Fibroblast of lung (primary cell): Measurements from ENCODE around the gene TUT7. TPM values are rescaled to one million over a fixed set of nuclear protein-coding genes. Genes with fewer than 3 reads are reported as not detected.

ENCODE experiments used
- DNase-seq, 2 donors: peaks; one replicate each; pipeline versions ENCODE4 v3.0.0 to v3.0.0-alpha.2; 2010; ENCODE audit warnings: low read depth in 2 of 2
- H2AFZ ChIP-seq: 2 replicates; pipeline ENCODE4 v1.5.1; 2012; ENCODE audit warnings: low read length, control low read depth, inconsistent platforms
- H3K27ac ChIP-seq: 2 replicates; pipeline ENCODE4 v1.5.1; 2011; ENCODE audit warnings: low read length, control low read depth; ENCODE audit not compliant: insufficient read depth
- H3K27me3 ChIP-seq: 2 replicates; pipeline ENCODE4 v1.5.1; 2011; ENCODE audit warnings: mild to moderate bottlenecking, low read length; ENCODE audit not compliant: control insufficient read depth, insufficient read depth
- H3K36me3 ChIP-seq: 2 replicates; pipeline ENCODE4 v1.5.1; 2011; ENCODE audit warnings: low read length; ENCODE audit not compliant: control insufficient read depth, insufficient read depth
- H3K4me1 ChIP-seq: 2 replicates; pipeline ENCODE4 v1.5.1; 2011; ENCODE audit warnings: low read length; ENCODE audit not compliant: control insufficient read depth, insufficient read depth; ENCODE audit errors: extremely low read depth
- H3K4me2 ChIP-seq: 2 replicates; pipeline ENCODE4 v1.5.1; 2011; ENCODE audit warnings: low read length, control low read depth; ENCODE audit not compliant: insufficient read depth; ENCODE audit errors: extremely low read depth
- H3K4me3 ChIP-seq, 4 experiments: fragments of 200-600 bp in 1 of 4; sonication (generic) in 1 of 4; replicated peaks in 1 of 4; 2 replicates each; pipeline ENCODE4 v1.5.1; 2011 to 2016; ENCODE audit warnings: low read length in 4 of 4, low read depth in 3 of 4, mild to moderate bottlenecking in 3 of 4, control low read depth in 2 of 4, inconsistent platforms in 1 of 4, mixed read lengths in 1 of 4; ENCODE audit not compliant: insufficient read depth in 1 of 4; ENCODE audit errors: control extremely low read depth in 1 of 4
- H3K79me2 ChIP-seq: 2 replicates; pipeline ENCODE4 v1.5.1; 2012; ENCODE audit warnings: mild to moderate bottlenecking, low read length, inconsistent platforms; ENCODE audit not compliant: control insufficient read depth, insufficient read depth
- H3K9ac ChIP-seq: 2 replicates; pipeline ENCODE4 v1.5.1; 2011; ENCODE audit warnings: mild to moderate bottlenecking, low read length, control low read depth; ENCODE audit not compliant: insufficient read depth
- H3K9me3 ChIP-seq: 2 replicates; pipeline ENCODE4 v1.5.1; 2012; ENCODE audit warnings: low read depth, low read length; ENCODE audit not compliant: control insufficient read depth, insufficient read depth
- H4K20me1 ChIP-seq: 2 replicates; pipeline ENCODE4 v1.5.1; 2011; ENCODE audit warnings: low read length; ENCODE audit not compliant: control insufficient read depth, insufficient read depth; ENCODE audit errors: extremely low read depth
- EZH2 ChIP-seq: IDR thresholded peaks from 2 replicates; pipeline ENCODE4 v1.5.1; 2012; ENCODE audit warnings: low read length, control low read depth, mild to moderate bottlenecking; ENCODE audit errors: missing control alignments
- polyA plus RNA-seq, 2 donors: library from polyadenylated mRNA; depleted of rRNA in 1 of 2; stranded (reverse) in 1 of 2; unstranded in 1 of 2; fragments of >200 nt; gene quantifications; 2 replicates each; pipeline ENCODE4 v1.2.1, GENCODE V29; 2011 to 2012; ENCODE audit warnings: missing spikeins in 1 of 2
- total RNA-seq: library from RNA; depleted of rRNA; stranded (reverse); fragments of >200 nt; gene quantifications from 2 replicates; pipeline ENCODE4 v1.2.1, GENCODE V29; 2014
- TF ChIP-seq, protein P1 (sequence below), 2 donors: IDR thresholded peaks in 1 of 2; conservative IDR thresholded peaks in 1 of 2; 1 replicate in 1 of 2; 2 replicates in 1 of 2; pipeline ENCODE4 v1.5.1; 2011 to 2012; ENCODE audit warnings: low read length in 2 of 2, control low read depth in 1 of 2, inconsistent platforms in 1 of 2, low read depth in 1 of 2, mild to moderate bottlenecking in 1 of 2

The TUT7 gene
- total and polyA plus RNA-seq, 2 donors (not counting 1 experiment from before 2014, with no cell fraction given) = 31.8 to 36.3 TPM

DNA sequence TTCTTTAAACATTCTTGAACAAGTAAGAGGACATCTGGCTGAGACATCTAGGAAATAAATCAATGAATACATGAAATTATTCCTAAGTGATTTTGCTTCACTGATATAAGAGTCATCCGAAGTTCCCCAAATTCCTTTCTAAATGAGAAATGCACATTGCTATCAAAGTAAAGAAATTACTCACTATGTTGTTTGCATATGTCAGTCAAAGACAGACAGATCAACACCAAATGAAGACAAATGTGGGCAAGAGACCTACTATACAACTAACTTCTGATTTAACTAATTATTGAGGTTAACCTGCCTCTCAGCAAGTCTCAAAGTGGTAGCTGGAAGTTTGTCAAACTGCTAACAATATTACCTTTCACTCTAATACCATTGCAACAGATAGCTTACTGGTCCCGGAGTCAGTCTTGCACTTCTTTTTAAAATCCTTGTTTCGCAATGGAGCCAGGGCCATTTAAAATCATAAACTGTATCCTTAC lies 13.2 kb downstream of the TUT7 start:
- no peak overlapping the region for H3K27ac ChIP-seq
- no peaks in the 10 kb centered on the region for H4K20me1 ChIP-seq
- no peaks in the 10 kb centered on the region for H3K79me2 ChIP-seq
- TF ChIP-seq EZH2 = no peak
- TF ChIP-seq, protein P1, sequence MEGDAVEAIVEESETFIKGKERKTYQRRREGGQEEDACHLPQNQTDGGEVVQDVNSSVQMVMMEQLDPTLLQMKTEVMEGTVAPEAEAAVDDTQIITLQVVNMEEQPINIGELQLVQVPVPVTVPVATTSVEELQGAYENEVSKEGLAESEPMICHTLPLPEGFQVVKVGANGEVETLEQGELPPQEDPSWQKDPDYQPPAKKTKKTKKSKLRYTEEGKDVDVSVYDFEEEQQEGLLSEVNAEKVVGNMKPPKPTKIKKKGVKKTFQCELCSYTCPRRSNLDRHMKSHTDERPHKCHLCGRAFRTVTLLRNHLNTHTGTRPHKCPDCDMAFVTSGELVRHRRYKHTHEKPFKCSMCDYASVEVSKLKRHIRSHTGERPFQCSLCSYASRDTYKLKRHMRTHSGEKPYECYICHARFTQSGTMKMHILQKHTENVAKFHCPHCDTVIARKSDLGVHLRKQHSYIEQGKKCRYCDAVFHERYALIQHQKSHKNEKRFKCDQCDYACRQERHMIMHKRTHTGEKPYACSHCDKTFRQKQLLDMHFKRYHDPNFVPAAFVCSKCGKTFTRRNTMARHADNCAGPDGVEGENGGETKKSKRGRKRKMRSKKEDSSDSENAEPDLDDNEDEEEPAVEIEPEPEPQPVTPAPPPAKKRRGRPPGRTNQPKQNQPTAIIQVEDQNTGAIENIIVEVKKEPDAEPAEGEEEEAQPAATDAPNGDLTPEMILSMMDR (conservative IDR thresholded peaks at IDR 0.05 in 1 of 2, IDR thresholded peaks at IDR 0.05 in 1 of 2; ENCODE audit: low read depth in 1 of 2, low read length in 2 of 2) = no peak
- no peaks in the 10 kb centered on the region for H3K9me3 ChIP-seq
- no peak overlapping the region for H3K4me2 ChIP-seq
- peak; percentile 28 to 42 for DNase-seq
- peaks cover 13% of the 10 kb centered on the region for H3K36me3 ChIP-seq
- peaks cover 6% of the 10 kb centered on the region for H3K4me1 ChIP-seq
- H2AFZ ChIP-seq = no peak overlapping the region
- H3K9ac ChIP-seq = no peak overlapping the region
- no peaks in the 10 kb centered on the region for H3K27me3 ChIP-seq
- no peak overlapping the region for H3K4me3 ChIP-seq

DNA sequence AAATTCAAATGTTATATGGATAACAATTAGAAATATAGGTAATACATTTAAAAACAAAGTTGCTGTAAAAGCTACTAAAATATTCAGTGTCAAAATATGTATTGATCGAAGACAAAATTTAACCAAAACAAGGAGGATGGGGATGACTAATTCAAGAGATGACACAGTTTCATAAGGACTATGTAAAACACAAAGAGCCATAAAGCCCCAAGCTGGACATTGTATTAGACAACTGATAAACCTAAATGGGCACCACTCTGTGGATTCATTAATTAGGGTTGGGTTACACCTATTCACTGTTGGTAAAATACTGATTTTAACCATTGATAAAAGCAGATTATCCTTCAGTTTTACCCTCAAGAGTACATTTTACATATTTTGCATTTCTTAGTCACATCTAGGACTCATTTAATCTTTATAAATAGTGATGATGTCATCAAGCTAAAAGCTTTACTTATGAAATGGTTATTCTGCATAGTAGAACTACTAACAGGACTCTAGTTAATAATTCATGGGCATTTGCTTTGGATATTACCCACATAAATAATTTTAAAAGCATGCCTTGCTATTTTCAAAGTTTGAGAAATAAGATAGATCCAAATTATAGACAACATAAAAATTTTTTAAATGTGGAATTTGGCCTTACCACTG lies 13.7 kb downstream of the TUT7 start:
- H3K4me1 ChIP-seq = peaks cover 6% of the 10 kb centered on the region
- H3K27me3 ChIP-seq = no peaks in the 10 kb centered on the region
- no peak overlapping the region for H3K9ac ChIP-seq
- no peaks in the 10 kb centered on the region for H4K20me1 ChIP-seq
- H3K9me3 ChIP-seq = no peaks in the 10 kb centered on the region
- peak overlapping the region; percentile 5 for H3K4me2 ChIP-seq
- peaks cover 13% of the 10 kb centered on the region for H3K36me3 ChIP-seq
- TF ChIP-seq EZH2 = no peak
- TF ChIP-seq, protein P1 (conservative IDR thresholded peaks at IDR 0.05 in 1 of 2, IDR thresholded peaks at IDR 0.05 in 1 of 2; ENCODE audit: low read depth in 1 of 2, low read length in 2 of 2) = no peak
- no peak overlapping the region for H2AFZ ChIP-seq
- peak overlapping the region; percentile 6 for H3K27ac ChIP-seq
- H3K79me2 ChIP-seq = no peaks in the 10 kb centered on the region
- H3K4me3 ChIP-seq = no peak overlapping the region
- peak in 1 of 2 donors; percentile 26 for DNase-seq

DNA sequence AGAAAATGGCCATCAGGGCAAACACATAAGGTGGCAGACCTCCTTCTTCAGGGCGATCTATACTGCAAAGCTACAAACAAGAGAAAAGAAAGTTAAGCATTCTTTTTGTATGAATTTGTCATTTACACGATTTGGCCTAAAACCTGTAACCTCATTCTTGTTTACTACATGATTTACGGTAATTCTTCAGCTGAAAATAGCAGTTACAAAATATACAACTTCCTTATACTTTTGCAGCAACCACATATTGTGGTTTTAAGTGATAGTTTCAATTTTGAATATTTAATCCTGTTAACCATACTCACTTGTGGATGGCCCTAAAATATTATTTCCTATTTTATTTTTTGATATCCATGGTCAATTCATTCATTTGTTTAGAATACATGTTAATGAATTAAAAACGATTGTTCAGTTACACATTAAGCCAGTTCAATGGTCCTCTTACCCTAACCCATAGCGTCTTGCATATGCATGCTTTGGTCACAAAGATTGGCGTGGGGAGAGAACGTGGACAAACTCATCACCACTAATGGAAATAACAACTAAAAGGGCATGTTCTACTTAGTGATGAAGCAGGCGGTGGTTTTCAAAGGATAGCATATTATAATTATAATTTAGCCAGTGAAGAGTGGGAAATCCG lies 16.6 kb downstream of the TUT7 start:
- Histone ChIP-seq H3K4me2 (no peak overlapping the region), H3K36me3 (peaks cover 14% of the 10 kb centered on the region), H3K4me3 (no peak overlapping the region), H3K79me2 (no peaks in the 10 kb centered on the region), H4K20me1 (no peaks in the 10 kb centered on the region), H3K9me3 (no peaks in the 10 kb centered on the region), H3K9ac (no peak overlapping the region), H3K27ac (no peak overlapping the region), H3K27me3 (no peaks in the 10 kb centered on the region), H2AFZ (no peak overlapping the region), H3K4me1 (peaks cover 6% of the 10 kb centered on the region)
- DNase-seq = no peak
- TF ChIP-seq EZH2 = no peak
- TF ChIP-seq, protein P1 (conservative IDR thresholded peaks at IDR 0.05 in 1 of 2, IDR thresholded peaks at IDR 0.05 in 1 of 2; ENCODE audit: low read depth in 1 of 2, low read length in 2 of 2) = no peak
